NCI-H2107 (cell line): ENCODE measurements around the gene HSPG2.

Source experiments
- DNase-seq: peaks from one replicate; lab custom pipeline; 2025; lab: John Stamatoyannopoulos, UW

Gene HSPG2

GRCh38 chr1:21898326-21899200, 38.5 kb downstream of the HSPG2 start:
- DNase-seq = no peak

GRCh38 chr1:21897844-21898243, 39.3 kb downstream of the HSPG2 start:
- DNase-seq = no peak

- no peak for DNase-seq
Observed at GRCh38 chr1:21896652-21897532, 40.2 kb downstream of the HSPG2 start.

- DNase-seq = no peak
Observed at GRCh38 chr1:21896026-21896425, 41.1 kb downstream of the HSPG2 start.

- no peak for DNase-seq
Observed at GRCh38 chr1:21894034-21894881, 42.9 kb downstream of the HSPG2 start.

- no peak for DNase-seq
Observed at GRCh38 chr1:21893046-21893805, 43.9 kb downstream of the HSPG2 start.

GRCh38 chr1:21891621-21892479, 45.3 kb downstream of the HSPG2 start:
- no peak for DNase-seq

GRCh38 chr1:21891081-21891480, 46.0 kb downstream of the HSPG2 start:
- no peak for DNase-seq

GRCh38 chr1:21888500-21888899, 48.6 kb downstream of the HSPG2 start:
- no peak for DNase-seq

GRCh38 chr1:21887796-21888195, 49.3 kb downstream of the HSPG2 start:
- no peak for DNase-seq

- DNase-seq = no peak
Observed at GRCh38 chr1:21887216-21887736, 49.8 kb downstream of the HSPG2 start.

- DNase-seq = no peak
Observed at GRCh38 chr1:21886486-21887215, 50.5 kb downstream of the HSPG2 start.

- DNase-seq = no peak
Observed at GRCh38 chr1:21885236-21886037, 51.7 kb downstream of the HSPG2 start.

GRCh38 chr1:21884456-21885235, 52.5 kb downstream of the HSPG2 start:
- no peak for DNase-seq

- no peak for DNase-seq
Observed at GRCh38 chr1:21882721-21883415, 54.2 kb downstream of the HSPG2 start.

- no peak for DNase-seq
Observed at GRCh38 chr1:21881250-21881649, 55.9 kb downstream of the HSPG2 start.

- no peak for DNase-seq
Observed at GRCh38 chr1:21880619-21880970, 56.5 kb downstream of the HSPG2 start.
